Glutamatergic neuron (in vitro differentiated cells): ENCODE measurements around the gene MAP7. TPM values are rescaled to one million over a fixed set of nuclear protein-coding genes. Genes with fewer than 3 reads are reported as not detected.
"Not testable (repeated sequence)": the region's sequence is repeated elsewhere in the genome, so short reads cannot be mapped to it uniquely, and the experiment has no call there.

ENCODE experiments used
- DNase-seq: peaks from one replicate; pipeline ENCODE4 v3.0.0; 2022
- H3K27ac Mint-ChIP-seq: one replicate; pipeline ENCODE4 v1.8.0; 2020; ENCODE audit warnings: mild to moderate bottlenecking, mixed read lengths, inconsistent platforms; ENCODE audit not compliant: unreplicated experiment
- H3K27me3 Mint-ChIP-seq: one replicate; pipeline ENCODE4 v1.8.0; 2020; ENCODE audit warnings: mild to moderate bottlenecking, moderate library complexity, mixed read lengths, inconsistent platforms; ENCODE audit not compliant: unreplicated experiment
- H3K36me3 Mint-ChIP-seq: one replicate; pipeline ENCODE4 v1.8.0; 2020; ENCODE audit warnings: mild to moderate bottlenecking, mixed read lengths, inconsistent platforms; ENCODE audit not compliant: unreplicated experiment
- H3K4me1 Mint-ChIP-seq: one replicate; pipeline ENCODE4 v1.8.0; 2020; ENCODE audit warnings: mild to moderate bottlenecking, low read depth, mixed read lengths, inconsistent platforms; ENCODE audit not compliant: unreplicated experiment
- H3K4me3 Mint-ChIP-seq: one replicate; pipeline ENCODE4 v1.8.0; 2020; ENCODE audit warnings: mild to moderate bottlenecking, mixed read lengths, inconsistent platforms; ENCODE audit not compliant: unreplicated experiment
- H3K9me3 Mint-ChIP-seq: one replicate; pipeline ENCODE4 v1.8.0; 2020; ENCODE audit warnings: mild to moderate bottlenecking, moderate library complexity, mixed read lengths, inconsistent platforms; ENCODE audit not compliant: unreplicated experiment
- total RNA-seq: library from RNA; stranded (reverse); fragmentation: NEBNext Ultra II Directional; extraction: Animal tissue kit (Norgen Biotek cat#: 25700); gene quantifications from one replicate; pipeline ENCODE4 v1.2.1, GENCODE V29; 2021; ENCODE audit not compliant: unreplicated experiment
- TF ChIP-seq, protein P1 (sequence below): fragments of 200-600 bp; sonication (generic); IDR thresholded peaks from one replicate; pipeline ENCODE4 v1.5.0; 2021; ENCODE audit not compliant: partially characterized antibody, unreplicated experiment

Gene MAP7
- total RNA-seq, 1 donor from 2014 or later, result 2.2 TPM

DNA sequence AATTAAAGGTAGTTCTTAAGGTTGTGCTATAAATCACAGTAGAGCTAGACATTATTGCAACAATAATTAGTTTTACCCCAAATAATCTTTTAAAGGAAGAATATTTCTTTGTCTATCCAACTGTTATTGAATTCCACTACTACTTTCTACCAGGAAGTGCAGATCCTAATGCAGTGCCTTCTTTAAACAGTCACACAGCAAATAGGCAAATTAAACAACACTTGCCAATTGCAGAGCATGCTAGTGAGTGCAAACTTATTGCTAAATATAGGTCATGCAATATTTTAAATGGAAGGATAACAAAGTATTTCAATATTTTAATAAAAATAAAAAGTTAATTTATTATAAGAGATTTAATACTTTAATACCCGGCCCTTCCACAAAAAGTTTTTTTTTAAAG, 153.3 kb downstream of the MAP7 start:
- peaks cover 4% of the 10 kb centered on the region for H3K36me3 Mint-ChIP-seq
- H3K27ac Mint-ChIP-seq, result no peak overlapping the region
- TF ChIP-seq, protein P1, sequence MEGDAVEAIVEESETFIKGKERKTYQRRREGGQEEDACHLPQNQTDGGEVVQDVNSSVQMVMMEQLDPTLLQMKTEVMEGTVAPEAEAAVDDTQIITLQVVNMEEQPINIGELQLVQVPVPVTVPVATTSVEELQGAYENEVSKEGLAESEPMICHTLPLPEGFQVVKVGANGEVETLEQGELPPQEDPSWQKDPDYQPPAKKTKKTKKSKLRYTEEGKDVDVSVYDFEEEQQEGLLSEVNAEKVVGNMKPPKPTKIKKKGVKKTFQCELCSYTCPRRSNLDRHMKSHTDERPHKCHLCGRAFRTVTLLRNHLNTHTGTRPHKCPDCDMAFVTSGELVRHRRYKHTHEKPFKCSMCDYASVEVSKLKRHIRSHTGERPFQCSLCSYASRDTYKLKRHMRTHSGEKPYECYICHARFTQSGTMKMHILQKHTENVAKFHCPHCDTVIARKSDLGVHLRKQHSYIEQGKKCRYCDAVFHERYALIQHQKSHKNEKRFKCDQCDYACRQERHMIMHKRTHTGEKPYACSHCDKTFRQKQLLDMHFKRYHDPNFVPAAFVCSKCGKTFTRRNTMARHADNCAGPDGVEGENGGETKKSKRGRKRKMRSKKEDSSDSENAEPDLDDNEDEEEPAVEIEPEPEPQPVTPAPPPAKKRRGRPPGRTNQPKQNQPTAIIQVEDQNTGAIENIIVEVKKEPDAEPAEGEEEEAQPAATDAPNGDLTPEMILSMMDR, result no peak
- H3K27me3 Mint-ChIP-seq, result no peaks in the 10 kb centered on the region
- no peak for DNase-seq
- no peaks in the 10 kb centered on the region for H3K9me3 Mint-ChIP-seq
- no peaks in the 10 kb centered on the region for H3K4me1 Mint-ChIP-seq
- H3K4me3 Mint-ChIP-seq, result no peak overlapping the region

DNA sequence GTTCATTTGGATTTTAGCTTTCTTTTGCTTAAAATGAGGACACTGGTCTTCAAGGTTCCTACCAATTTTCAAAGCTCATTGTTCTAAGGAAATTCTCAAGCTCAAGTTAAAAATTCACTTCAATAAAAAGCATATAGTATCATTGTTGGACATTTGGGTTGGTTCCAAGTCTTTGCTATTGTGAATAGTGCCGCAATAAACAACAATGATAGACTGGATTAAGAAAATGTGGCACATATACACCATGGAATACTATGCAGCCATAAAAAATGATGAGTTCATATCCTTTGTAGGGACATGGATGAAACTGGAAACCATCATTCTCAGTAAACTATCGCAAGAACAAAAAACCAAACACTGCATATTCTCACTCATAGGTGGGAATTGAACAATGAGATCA, 159.3 kb downstream of the MAP7 start:
- H3K4me3 Mint-ChIP-seq, H3K9me3 Mint-ChIP-seq, H3K27me3 Mint-ChIP-seq, DNase-seq, H3K27ac Mint-ChIP-seq, H3K36me3 Mint-ChIP-seq, H3K4me1 Mint-ChIP-seq: not testable (repeated sequence)

DNA sequence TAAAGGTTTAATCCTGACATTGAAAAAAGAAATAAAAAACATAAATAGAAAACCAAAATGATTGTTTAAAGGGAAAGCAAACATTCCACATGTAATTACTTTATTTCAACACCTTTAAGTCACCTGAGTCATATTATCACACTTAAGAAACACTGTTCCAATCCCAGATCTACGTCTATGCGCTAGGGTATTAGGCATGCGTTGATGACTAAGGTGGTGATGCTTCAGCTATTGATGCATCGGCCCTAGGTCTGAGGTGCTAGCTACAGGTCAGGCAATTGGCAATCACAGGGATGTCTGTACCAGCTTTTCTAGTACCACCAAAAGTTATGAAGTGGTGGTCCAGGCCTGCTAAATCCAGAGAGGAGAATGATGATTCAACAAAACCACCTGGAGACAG, 162.9 kb downstream of the MAP7 start:
- no peak for DNase-seq
- H3K27me3 Mint-ChIP-seq, result no peaks in the 10 kb centered on the region
- H3K4me3 Mint-ChIP-seq, result no peak overlapping the region
- peaks cover 4% of the 10 kb centered on the region for H3K4me1 Mint-ChIP-seq
- no peaks in the 10 kb centered on the region for H3K9me3 Mint-ChIP-seq
- no peaks in the 10 kb centered on the region for H3K36me3 Mint-ChIP-seq
- no peak overlapping the region for H3K27ac Mint-ChIP-seq
- TF ChIP-seq, protein P1, result no peak

DNA sequence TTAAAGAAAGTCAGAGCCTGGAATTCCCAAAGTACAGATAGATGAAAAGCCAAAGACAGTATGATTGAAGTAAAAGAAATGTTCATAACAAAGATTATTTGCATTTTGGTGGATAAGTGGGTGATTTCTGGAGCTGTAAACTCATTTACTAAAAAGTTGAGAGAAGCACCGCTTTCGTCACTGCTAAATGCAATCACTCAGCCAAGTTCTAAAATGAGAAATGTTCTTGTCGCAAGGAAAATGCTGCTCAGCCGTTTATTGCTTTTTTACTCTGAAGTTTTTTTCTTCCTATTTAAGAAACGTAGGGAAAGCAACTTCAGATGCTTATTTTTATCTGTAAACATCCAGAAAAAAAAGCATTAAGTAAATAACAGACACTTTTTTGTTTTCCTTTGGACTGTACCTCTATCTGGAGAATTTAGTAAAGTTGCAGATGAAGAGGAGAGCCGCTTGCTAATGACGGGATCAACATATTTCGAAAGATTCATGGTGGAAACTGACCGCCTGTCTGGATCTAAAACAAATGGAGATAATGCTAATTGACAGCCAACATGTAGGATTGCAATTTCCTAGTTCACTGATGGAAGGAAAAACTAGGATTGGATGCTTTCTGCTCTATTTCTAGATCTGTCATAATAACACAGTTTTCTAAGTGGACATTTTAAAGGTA, 166.8 kb downstream of the MAP7 start:
- no peak overlapping the region for H3K4me3 Mint-ChIP-seq
- H3K27ac Mint-ChIP-seq, result no peak overlapping the region
- no peaks in the 10 kb centered on the region for H3K27me3 Mint-ChIP-seq
- no peaks in the 10 kb centered on the region for H3K4me1 Mint-ChIP-seq
- H3K36me3 Mint-ChIP-seq, result no peaks in the 10 kb centered on the region
- no peaks in the 10 kb centered on the region for H3K9me3 Mint-ChIP-seq
- TF ChIP-seq, protein P1, result no peak
- DNase-seq, result no peak

DNA sequence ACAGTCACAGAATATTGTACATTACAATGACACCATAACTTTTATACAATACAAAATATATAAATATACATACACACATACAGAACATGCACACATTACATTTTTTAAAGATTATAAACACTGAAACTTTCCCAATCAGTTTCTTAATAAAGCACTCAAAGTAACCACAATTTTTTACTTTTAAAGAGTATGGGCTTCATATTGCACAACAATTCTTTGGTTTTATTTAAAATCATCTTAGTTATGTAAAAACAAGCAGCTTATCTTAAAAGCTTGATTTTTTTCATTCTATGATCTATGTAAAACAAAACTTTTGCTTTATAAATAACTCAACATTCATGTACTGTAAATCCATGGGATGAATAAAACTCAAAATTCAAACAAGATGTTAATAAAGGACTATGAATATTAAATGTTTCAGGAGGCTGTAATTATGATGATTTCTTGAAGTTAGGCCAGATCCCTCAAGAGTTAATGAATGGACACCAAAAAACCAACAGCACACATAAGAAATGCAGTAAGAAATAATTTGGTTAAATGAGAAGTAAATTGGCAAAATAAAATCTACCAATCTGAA, 167.5 kb downstream of the MAP7 start:
- Mint-ChIP-seq H3K36me3 (no peaks in the 10 kb centered on the region), H3K4me3 (no peak overlapping the region), H3K4me1 (no peaks in the 10 kb centered on the region), H3K27me3 (no peaks in the 10 kb centered on the region), H3K9me3 (no peaks in the 10 kb centered on the region), H3K27ac (no peak overlapping the region)
- DNase-seq, result no peak
- TF ChIP-seq, protein P1, result no peak
